A673 (cell line): ENCODE measurements around the gene RAPGEF3. TPM values are rescaled to one million over a fixed set of nuclear protein-coding genes. Genes with fewer than 3 reads are reported as not detected.

Experiments used
- BruUV-seq: library from RNA; stranded (reverse); fragments of 400-500 nt; replicated peaks from 2 replicates; lab custom pipeline; 2021; lab: Mats Ljungman, UMichigan
- CTCF ChIA-PET: fragments of 300-600 bp; sonication (Branson Sonifier 250); formaldehyde crosslinking; loops from one replicate; lab custom pipeline; 2022; ENCODE audit warnings: antibody characterized with exemption; lab: Charles Lee
- POLR2A ChIA-PET: fragments of 300-600 bp; sonication (Branson Sonifier 250); formaldehyde crosslinking; loops from one replicate; lab custom pipeline; 2022; ENCODE audit warnings: antibody characterized with exemption; ENCODE audit not compliant: low non-redundant PET; lab: Charles Lee
- DNase-seq: peaks from one replicate; pipeline ENCODE4 v3.0.0-alpha.2; 2015; ENCODE audit warnings: low spot score
- H3K27ac ChIP-seq: fragments of 200-600 bp; sonication (generic); 2 replicates; pipeline ENCODE4 v1.5.1; 2016; ENCODE audit warnings: mixed run types, low read depth, mild to moderate bottlenecking, mixed read lengths, antibody characterized with exemption, low read length; ENCODE audit not compliant: poor library complexity, severe bottlenecking
- H3K27me3 ChIP-seq: fragments of 200-600 bp; sonication (generic); replicated peaks from 2 replicates; pipeline ENCODE4 v1.6.1; 2017; ENCODE audit warnings: mixed run types, low read depth, mild to moderate bottlenecking, mixed read lengths, antibody characterized with exemption, low read length; ENCODE audit not compliant: insufficient read depth, poor library complexity
- H3K36me3 ChIP-seq: fragments of 200-600 bp; sonication (generic); 2 replicates; pipeline ENCODE4 v1.6.1; 2016; ENCODE audit warnings: mixed run types, mild to moderate bottlenecking, mixed read lengths, antibody characterized with exemption, low read length; ENCODE audit not compliant: insufficient read depth, poor library complexity, severe bottlenecking
- H3K4me1 ChIP-seq: fragments of 200-600 bp; sonication (generic); 2 replicates; pipeline ENCODE4 v1.6.1; 2017; ENCODE audit warnings: mixed run types, mild to moderate bottlenecking, mixed read lengths, antibody characterized with exemption, low read length; ENCODE audit not compliant: insufficient read depth, poor library complexity, severe bottlenecking
- H3K4me3 ChIP-seq: fragments of 200-600 bp; sonication (generic); 2 replicates; pipeline ENCODE4 v1.5.1; 2016; ENCODE audit warnings: low read depth, mixed run types, mild to moderate bottlenecking, mixed read lengths, low read length; ENCODE audit not compliant: poor library complexity, severe bottlenecking
- H3K9me3 ChIP-seq: fragments of 200-600 bp; sonication (generic); 2 replicates; pipeline ENCODE4 v1.6.1; 2016; ENCODE audit warnings: mixed run types, low read depth, mild to moderate bottlenecking, mixed read lengths, antibody characterized with exemption, low read length; ENCODE audit not compliant: poor library complexity, severe bottlenecking
- CTCF ChIP-seq: fragments of 300-800, 200-600 bp; sonication (generic); conservative IDR thresholded peaks from 2 replicates; pipeline ENCODE4 v1.5.1; 2017; ENCODE audit warnings: low read depth, mild to moderate bottlenecking, antibody characterized with exemption, low read length, moderate library complexity, mixed read lengths
- EZH2 ChIP-seq: fragments of 200-600 bp; sonication (generic); IDR thresholded peaks from 2 replicates; pipeline ENCODE4 v1.6.1; 2017; ENCODE audit warnings: borderline replicate concordance, low read depth, mild to moderate bottlenecking, mixed read lengths, antibody characterized with exemption, low read length; ENCODE audit not compliant: poor library complexity, severe bottlenecking
- intact Hi-C: fragments of 100-400 bp; cut with micrococcal nuclease; formaldehyde crosslinking; loops from one replicate; pipeline ENCODE4 v1.10.0; 2022; ENCODE audit not compliant: unreplicated experiment
- total RNA-seq: library from RNA; stranded (reverse); gene quantifications from 2 replicates; pipeline ENCODE4 v1.2.3, GENCODE V29; 2021

RAPGEF3 gene
- total RNA-seq, 1 experiment from 2014 or later: 4.3 TPM

- no peaks in the 10 kb centered on the region for H3K27me3 ChIP-seq
- TF ChIP-seq EZH2 (no peak), CTCF (no peak)
- H3K36me3 ChIP-seq: no peaks in the 10 kb centered on the region
- no peaks in the 10 kb centered on the region for H3K9me3 ChIP-seq
- CTCF ChIA-PET: no interaction called here
- intact Hi-C loops: no loop called here
- no TSS peak for BruUV-seq
- H3K4me3 ChIP-seq: no peak overlapping the region
- no peak overlapping the region for H3K27ac ChIP-seq
- no peak for DNase-seq
- POLR2A ChIA-PET: no interaction called here
- peaks cover 19% of the 10 kb centered on the region for H3K4me1 ChIP-seq
Observed at GRCh38 chr12:47751561-47751960, 7.1 kb downstream of the RAPGEF3 start.

- Histone ChIP-seq H3K4me3 (no peak overlapping the region), H3K36me3 (no peaks in the 10 kb centered on the region), H3K27me3 (no peaks in the 10 kb centered on the region), H3K9me3 (no peaks in the 10 kb centered on the region), H3K27ac (no peak overlapping the region), H3K4me1 (peaks cover 21% of the 10 kb centered on the region)
- no TSS peak for BruUV-seq
- DNase-seq: no peak
- no peak for TF ChIP-seq EZH2
- TF ChIP-seq CTCF: no peak
- intact Hi-C loops: no loop called here
- CTCF ChIA-PET: no interaction called here
- POLR2A ChIA-PET: no interaction called here
Observed at GRCh38 chr12:47750916-47751470, 7.7 kb downstream of the RAPGEF3 start.

- no TSS peak for BruUV-seq
- no peaks in the 10 kb centered on the region for H3K36me3 ChIP-seq
- intact Hi-C loops: no loop called here
Observed at GRCh38 chr12:47750229-47750798, 8.4 kb downstream of the RAPGEF3 start.

More at GRCh38 chr12:47750229-47750798, 8.4 kb downstream of the RAPGEF3 start:
- CTCF ChIA-PET: no interaction called here
- Histone ChIP-seq H3K4me1 (peaks cover 21% of the 10 kb centered on the region), H3K4me3 (no peak overlapping the region), H3K9me3 (no peaks in the 10 kb centered on the region), H3K27me3 (no peaks in the 10 kb centered on the region), H3K27ac (no peak overlapping the region)
- POLR2A ChIA-PET: interaction anchor here (0.6 kb wide), 1 partner anchor 14 kb away, joined by 3 read pairs; no protein-coding TSS in a partner anchor
- no peak for TF ChIP-seq EZH2
- no peak for TF ChIP-seq CTCF
- no peak for DNase-seq
